GM19035 (cell line): Measurements from ENCODE around the gene RBM6.
"Not testable (repeated sequence)": the region's sequence is repeated elsewhere in the genome, so short reads cannot be mapped to it uniquely, and the experiment has no call there.

ENCODE experiments used
- ATAC-seq: cut with Tn5 transposase; IDR thresholded peaks from one replicate; pipeline ENCODE4 v1.9.1; 2021; ENCODE audit not compliant: unreplicated experiment

The RBM6 gene, protein sequence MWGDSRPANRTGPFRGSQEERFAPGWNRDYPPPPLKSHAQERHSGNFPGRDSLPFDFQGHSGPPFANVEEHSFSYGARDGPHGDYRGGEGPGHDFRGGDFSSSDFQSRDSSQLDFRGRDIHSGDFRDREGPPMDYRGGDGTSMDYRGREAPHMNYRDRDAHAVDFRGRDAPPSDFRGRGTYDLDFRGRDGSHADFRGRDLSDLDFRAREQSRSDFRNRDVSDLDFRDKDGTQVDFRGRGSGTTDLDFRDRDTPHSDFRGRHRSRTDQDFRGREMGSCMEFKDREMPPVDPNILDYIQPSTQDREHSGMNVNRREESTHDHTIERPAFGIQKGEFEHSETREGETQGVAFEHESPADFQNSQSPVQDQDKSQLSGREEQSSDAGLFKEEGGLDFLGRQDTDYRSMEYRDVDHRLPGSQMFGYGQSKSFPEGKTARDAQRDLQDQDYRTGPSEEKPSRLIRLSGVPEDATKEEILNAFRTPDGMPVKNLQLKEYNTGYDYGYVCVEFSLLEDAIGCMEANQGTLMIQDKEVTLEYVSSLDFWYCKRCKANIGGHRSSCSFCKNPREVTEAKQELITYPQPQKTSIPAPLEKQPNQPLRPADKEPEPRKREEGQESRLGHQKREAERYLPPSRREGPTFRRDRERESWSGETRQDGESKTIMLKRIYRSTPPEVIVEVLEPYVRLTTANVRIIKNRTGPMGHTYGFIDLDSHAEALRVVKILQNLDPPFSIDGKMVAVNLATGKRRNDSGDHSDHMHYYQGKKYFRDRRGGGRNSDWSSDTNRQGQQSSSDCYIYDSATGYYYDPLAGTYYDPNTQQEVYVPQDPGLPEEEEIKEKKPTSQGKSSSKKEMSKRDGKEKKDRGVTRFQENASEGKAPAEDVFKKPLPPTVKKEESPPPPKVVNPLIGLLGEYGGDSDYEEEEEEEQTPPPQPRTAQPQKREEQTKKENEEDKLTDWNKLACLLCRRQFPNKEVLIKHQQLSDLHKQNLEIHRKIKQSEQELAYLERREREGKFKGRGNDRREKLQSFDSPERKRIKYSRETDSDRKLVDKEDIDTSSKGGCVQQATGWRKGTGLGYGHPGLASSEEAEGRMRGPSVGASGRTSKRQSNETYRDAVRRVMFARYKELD

DNA sequence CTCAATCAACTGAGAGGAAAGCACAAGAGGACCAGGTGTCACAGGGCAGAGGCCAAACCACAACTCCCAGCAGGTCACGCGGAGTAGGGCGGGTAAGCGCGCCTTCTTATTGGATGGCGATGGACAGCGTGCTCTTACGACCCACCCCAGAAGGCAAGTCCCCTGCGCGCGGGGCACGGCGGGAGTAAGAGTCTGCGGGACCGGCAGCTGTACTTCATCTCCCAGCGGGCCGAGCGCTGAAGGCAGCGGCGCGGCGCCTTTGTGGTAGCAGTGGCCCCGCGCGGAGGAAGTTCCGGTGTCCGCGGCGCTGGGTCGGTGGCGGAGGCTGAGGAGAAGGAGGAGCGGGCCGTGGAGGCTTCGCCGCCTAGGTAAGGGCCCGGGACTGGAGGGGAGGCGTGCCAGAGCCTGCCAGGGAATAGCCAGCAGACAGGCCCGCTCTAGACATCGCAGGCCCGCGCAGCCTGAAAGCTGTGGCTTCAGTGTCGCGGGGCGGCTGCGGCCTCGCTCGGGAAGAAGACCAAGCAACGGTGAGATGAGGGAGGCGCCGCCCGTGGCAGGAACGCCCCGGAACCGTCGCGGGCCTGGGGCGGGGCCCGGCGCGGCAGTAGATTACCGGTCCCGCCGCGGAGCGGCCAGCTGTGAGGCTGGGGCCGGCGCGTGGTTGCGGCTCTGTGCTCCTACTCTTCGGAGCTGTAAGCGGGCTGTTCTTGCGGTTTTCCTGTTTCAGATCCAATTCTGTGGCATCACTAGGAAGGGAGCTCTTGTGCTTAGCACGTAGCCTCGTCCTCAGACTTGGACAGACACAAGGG, at the start of gene RBM6:
Gene RBM6, plus strand, starts transcription at position 293 of the 809 bp plus-strand sequence. CDS start 22,492 bp downstream, outside the sequence.
- peak; percentile 88 for ATAC-seq

DNA sequence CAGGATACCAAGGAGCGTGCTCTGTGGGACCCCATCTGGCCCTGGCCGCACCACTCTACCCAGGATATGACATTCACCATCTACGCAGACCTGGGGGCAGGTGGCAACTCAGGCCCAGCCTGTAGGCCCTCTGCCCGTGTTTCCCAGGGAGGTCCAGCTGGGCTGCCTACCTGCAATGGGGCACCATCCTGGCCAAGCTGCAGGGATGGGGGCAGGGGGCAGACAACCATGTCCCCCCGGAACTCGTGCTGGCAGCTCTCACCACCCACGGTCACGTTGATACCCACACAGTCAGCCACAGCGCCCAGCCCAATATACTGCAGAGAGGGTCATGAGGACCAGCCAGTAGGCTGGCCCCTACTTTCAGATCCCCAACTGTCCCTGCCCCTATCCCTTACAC, 44.2 kb upstream of the RBM6 start:
- no peak for ATAC-seq

DNA sequence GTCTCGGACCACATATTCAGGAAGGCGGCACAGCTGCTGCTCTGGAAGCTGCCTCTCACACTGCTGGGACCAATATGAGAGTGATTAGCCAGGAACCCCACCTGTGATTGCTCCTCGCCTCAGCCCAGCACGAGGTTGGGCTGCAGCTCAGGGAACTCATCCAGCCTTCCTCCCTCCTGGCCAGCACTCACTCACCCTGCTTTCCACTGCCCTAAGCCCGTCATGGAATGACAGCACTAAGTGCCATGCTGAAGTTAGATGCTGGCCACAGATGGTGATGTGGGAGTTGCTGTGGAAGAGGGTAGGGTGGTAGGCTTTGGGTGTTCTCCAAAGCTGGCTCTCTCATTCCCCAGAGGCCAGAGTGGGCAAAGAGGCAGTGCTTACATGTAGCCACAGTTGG, 43.6 kb upstream of the RBM6 start:
- no peak for ATAC-seq

DNA sequence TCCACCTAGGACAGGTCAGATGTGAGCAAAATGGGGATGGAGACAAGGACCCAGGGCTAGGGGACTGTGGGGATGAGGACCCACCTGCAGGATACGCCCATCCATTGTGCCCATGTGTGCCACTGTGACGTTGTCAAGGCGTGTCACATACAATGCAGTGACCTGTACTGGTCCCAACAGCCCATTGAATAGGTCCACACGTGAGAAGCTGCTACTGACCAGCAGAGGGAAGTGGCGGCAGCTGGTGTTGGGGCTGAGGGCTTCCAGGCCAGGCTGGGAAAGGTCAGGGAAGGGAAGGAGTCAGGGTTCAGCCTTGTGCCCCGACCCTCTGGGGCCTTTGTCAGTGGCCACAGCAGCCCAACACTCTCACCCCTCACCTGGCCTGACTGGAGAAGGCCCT, 41.0 kb upstream of the RBM6 start:
- ATAC-seq = no peak

DNA sequence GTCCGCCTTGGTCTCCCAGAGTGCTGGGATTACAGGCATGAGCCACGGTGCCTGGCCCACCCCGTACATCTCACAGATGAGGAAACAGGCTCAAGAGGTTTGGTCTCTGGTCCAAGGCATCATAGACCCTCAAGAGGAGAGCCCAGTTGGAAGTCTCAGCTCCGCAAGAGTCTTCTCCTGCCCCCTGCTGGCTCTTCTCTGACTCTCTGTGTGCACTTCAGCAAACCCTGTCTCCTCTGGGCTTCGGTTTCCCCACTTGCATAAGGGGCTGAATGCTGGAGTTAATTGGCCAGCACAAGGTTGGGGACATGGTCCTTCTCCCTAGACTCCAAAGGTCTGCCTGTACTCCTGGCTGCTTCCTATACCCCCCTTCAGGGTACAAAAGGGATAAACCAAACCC, 40.1 kb upstream of the RBM6 start:
- no peak for ATAC-seq

DNA sequence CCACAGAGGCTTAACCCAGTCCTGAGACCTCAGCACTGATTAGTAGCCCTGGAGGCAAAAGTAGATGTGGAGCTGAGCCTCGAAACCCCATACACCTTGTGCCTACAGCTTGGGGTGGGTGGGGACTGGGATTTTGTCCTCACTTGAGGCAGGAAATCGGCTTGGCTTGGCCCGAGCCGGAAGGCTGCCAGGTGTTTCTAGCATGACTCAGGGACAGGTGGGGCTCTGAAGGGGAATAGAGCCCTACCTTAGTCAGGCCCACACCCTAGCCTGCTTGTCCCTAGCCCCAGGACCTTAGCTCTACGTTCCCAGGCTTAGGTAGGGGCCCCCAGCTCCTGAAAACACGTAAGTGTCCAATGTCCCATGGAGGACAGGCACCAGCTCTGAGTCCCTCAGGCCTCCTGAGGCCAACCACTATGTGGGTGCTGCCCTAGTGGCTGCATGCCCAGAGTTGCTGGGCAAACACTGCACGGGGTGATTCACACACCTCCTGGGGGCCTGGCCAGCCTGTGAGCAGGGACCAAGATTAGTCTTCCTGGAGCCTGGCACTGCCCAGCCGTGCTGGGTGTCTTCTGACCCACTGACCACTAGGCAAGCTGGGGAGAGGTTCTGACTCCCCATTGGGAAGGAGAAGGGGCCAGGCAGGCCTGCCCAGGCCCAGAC, 39.3 kb upstream of the RBM6 start:
- ATAC-seq = no peak

DNA sequence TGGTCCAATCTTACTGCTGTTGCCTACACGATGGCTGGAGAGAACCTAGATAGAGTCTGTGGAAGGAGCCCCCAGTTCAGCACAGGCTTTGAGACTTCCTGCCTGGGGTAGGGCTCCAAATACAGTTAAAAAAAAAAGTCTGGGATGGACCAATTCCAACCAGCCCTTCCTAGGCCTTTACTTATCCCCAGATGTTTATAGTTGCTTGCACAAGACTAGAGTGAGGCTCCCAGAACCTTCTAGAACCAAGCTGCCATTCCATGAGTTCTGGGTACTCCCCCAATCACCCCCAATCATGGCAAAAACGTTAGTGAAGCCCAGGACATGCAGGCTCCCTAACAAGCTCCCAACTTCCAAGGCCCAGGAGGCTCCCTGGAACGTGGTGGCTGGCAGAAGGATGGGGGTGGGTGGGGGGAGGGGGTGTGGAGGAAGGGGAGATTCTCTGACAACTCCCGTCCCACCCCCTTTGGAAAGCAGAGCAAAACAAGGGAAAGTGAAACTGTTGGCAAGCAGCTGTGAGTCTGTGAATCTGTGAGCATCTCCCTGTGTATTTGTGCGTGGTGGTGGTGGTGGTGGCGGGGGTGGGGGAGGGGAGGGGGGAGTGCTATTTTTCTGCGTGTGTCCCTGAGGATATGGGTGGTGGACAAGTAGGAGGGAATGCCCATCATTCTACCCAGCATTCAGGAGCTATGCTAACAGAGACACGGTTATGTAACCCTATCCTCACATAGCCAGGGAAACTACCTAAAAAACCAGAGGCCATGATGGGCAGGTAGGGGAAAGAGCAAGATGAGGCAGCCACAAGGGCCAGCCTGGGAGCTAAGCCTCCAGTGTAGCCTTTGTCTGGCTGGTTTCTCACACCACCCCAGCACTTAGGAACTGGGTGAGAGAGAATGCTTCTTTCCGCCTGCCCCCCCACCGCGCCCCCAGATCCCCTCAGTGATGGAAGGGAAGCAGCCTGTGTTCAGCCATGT, 38.3 kb upstream of the RBM6 start:
- ATAC-seq = no peak

DNA sequence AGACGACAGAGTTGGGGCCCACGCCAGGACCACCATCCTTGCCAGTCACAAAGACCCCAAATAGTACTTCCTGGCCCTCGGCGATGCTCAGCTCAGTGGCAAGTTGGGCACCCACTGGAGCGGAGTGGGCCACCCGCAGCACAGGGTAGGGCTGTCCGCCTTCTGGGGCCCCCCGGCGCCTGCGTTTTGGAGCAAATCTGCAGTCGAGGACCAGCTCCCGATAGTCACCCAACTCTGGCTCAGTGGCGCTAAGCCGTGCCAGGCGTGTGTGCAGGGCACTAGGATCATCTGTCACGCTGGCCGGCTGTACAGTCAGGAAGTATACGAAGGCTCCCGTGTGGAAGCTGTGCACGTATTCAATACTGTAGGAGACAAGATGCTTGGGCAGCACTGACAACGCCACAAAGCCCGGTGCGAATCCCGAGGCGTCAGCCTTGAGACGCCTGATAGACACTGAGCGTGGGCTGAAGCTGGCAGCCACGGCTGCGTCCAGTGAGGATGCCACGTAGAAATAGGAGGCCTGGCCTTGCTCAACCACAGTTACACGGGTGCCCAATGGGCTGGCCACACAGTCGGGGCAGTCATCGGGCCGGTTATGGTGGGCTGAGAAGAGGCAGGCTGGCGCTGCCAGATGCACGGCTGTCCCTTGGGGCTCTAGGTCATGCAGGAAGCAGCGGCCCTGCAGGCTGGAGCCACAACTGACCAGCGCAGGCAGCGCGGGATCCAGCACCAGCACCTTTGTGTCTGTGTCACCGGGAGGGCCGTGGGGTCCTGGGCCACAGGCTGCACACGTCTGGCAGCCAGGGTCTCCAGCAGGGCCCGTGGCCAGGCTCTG, 37.2 kb upstream of the RBM6 start:
- no peak for ATAC-seq

DNA sequence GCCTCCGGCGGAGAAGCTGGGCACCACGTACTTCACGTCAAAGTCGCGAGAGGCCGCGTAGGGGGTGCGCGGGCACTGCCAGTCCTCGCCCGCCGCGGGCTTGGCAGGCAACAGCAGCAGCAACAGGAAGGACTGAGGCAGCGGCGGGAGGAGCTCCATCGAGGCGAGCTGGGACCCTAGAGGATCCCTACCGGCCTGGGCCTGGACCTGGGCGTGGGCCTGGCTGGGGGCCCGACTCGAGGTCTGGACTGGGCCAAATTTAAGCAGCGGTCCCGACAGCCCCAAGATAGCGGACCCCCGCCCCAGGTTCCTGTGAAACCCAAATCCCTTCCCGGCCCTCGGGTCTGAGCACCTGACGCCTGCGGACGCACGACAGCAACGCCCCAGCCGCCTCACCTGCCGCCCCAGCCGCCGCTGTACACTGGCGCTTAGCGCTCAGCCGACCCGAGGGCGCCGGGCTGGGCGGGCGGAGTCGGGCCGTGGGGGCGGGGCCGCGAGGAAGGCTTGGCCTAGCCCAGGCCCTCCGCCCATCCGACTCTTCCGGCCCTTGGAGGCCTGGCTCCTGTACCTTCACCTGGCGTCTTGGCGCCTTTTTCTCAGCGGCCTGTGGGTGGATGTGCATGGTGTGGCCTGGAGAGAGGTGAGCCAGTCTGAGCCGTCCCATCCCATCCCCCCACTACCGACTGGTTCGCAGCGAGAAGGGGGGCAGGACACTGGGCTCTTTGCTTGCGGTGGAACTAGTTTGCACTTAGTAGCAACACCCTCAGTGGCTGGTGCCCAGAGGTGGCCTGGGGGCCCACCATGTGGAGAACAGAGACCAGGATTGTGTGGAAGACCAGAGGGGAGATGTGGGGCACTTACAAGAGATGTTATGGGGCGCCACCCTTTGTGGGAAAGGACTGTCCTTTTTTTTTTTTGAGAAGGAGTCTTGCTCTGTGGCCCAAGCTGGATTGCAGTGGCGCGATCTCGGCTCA, 36.2 kb upstream of the RBM6 start, which contains the start of gene MST1R:
Gene MST1R, minus strand, starts transcription at position 423 of the 974 bp plus-strand sequence. Its CDS starts 264 bp downstream, at position 159.
- ATAC-seq = no peak

DNA sequence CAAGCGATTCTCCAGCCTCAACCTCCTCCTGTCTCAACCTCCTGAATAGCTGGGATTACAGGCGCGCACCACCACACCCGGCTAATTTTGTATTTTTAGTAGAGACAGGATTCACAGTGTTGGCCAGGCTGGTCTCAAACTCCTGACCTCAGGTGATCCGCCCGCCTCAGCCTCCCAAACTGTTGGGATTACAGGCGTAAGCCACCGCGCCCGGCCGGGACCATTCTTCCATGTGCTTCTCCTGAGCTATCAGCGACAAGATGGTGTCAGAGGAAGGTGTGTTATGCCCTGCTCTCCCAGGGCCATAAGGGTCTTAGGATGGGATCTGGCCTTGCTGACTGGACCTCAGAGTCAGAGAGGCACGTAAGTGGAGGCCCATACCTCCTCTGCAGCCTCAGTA, 35.5 kb upstream of the RBM6 start:
- not testable (repeated sequence) for ATAC-seq

DNA sequence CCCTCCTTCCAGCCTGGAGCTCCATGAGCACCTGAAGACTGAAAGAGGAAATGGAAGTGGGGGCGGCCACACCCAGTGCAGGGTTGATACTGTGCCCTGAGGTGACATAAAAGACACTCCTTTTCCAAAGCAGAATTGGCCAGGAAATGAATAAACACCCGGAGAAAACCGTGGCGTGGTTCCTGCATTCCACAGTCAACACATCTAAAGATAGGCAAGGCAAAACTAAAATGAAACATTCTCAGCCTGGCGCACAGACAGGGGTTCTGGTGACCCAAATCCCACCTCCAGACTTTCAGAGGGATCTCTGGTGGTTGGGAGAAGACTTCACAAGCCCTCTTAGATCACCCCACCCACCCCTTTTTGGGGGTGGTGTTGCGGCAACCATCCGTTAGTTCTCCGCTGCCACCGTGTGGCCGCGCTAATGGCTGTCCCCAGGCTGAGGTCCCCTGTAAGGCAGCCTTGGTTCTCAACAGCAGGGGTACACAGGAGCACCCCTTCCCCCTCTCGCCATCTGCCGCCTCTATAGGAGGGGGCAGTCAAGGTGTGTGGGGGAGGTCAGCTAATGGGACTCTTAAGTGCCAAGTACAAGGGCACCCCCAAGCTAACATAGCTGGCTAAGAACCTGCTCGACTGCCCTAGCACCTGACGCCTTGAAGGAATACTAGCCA, 33.7 kb upstream of the RBM6 start:
- ATAC-seq = no peak

DNA sequence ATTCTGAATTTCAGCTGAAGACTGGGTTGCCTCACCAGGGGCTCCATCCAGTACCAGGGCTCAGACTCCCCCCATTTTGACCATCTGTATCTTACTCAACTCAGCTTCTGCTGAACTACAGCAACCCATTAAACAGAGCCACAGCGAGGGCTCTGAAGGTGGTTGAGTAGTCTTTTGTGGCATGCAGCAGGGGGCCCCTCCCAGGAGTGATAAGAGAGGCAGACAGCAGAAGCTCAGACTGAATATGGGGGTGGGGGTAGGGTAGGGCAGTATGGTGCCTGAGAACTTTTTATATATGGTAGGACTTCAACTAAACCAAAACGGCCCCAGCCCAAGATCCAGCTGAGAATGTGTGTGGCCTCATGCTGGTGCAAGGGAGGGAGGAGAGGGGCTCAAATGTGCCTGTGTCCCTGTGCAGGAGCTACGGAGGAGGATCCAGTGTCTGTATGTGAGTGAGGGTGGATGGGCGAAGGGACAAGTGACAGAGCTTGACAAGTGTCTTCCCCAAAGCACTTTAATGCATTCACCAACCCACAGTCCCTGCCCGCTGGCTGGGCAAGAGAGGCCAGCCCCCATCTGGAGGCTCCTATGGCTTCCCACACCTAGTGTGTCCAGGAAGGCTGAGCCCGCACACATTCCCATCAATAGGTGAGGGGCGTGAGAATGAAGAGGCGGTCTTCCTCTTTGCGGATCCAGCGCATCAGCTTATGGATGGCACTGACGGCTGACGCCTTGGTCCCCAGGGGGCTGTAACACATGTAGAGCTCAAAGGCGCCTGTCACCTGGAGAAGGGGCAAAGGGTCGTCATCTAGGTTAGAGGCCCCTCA, 31.4 kb upstream of the RBM6 start:
- no peak for ATAC-seq

DNA sequence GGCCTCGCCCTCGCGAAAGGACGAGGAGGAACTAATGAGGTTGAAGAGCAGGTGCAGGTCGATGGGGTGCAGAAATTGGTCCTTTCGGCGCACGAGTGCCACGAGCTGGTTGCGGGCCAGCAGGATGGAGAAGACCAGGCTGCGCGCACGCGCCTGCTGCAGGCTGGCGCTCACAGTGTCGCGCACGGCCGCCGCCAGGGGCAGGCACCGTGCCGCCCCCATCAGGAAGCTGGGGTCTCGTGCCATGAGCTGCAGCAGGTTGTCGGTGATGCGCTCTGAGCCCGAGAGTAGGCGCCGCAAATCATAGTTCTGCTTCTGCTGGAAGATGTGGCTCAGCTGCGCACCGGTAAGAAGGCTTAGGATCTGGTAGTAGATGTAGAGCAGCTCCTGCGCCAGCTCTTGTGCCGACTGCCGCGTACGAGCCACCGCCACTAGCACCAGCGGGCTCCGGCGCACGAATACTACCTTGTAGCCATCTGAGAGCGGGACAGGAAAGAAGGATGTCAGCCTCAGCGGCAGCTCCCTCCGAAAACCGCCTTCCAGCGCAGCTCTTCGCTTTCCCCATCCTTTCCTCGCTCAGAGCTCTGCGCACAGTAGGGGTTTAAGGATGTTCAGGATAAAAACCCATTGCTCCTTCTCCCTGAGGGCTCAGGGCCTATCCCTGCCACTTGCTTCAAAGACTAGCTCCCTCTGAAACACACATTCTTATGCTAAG, 29.4 kb upstream of the RBM6 start:
- no peak for ATAC-seq

DNA sequence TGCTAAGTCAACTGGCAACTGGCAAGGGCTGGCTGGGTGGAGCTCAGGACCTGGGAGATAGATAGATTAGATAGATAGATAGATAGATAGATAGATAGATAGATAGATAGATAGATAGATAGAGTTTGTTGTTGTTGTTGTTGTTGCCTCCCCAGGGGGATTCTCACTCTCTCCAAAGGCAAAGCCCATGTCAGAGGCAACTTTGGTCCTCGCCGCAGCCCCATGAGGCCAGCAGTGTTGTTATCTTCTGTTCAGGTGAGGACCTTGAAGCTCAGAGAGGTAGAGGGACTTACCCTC, 28.9 kb upstream of the RBM6 start:
- no peak for ATAC-seq

DNA sequence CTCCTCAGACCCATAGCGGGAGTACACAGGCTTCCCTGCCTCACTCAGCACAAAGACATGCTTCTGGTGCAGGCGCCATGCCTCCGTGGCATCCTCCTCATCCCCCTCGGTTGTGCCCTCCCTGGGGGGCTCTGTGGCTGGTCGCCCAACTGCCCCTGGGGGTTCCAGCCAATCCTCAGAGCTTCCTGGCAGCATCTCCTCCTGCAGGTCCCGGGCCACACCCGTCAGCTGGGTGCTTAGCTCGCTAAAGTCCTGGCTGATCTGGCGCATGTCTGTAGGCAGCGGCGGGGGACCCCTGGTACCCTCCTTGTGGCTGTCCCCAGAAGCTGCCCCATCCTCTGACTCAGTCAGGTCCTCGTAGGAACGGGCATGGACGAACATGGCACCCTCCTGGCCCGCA, 28.3 kb upstream of the RBM6 start:
- no peak for ATAC-seq
